Subcutaneous abdominal adipose tissue (tissue), 5 donors: Measurements from ENCODE around the gene ZNF224.

Experiments used
- H3K27ac ChIP-seq: one replicate; pipeline ENCODE4 v1.7.0; 2013; ENCODE audit warnings: low read depth, mild to moderate bottlenecking, inconsistent platforms, low read length, moderate library complexity
- H3K27me3 ChIP-seq, 5 donors: one replicate each; pipeline ENCODE4 v1.7.0; 2013; ENCODE audit warnings: low read length in 5 of 5, inconsistent platforms in 1 of 5; ENCODE audit not compliant: control insufficient read depth in 5 of 5, insufficient read depth in 4 of 5
- H3K36me3 ChIP-seq, 5 donors: one replicate each; pipeline ENCODE4 v1.7.0; 2013; ENCODE audit warnings: low read length in 5 of 5; ENCODE audit not compliant: control insufficient read depth in 5 of 5, insufficient read depth in 5 of 5
- H3K4me1 ChIP-seq, 5 donors: one replicate each; pipeline ENCODE4 v1.7.0; 2013; ENCODE audit warnings: low read length in 5 of 5, mild to moderate bottlenecking in 3 of 5, moderate library complexity in 1 of 5; ENCODE audit not compliant: control insufficient read depth in 5 of 5, insufficient read depth in 5 of 5
- H3K4me3 ChIP-seq, 5 donors: one replicate each; pipeline ENCODE4 v1.7.0; 2013; ENCODE audit warnings: low read length in 5 of 5, low read depth in 1 of 5
- H3K9ac ChIP-seq, 5 donors: one replicate each; pipeline ENCODE4 v1.7.0; 2013; ENCODE audit warnings: low read length in 5 of 5, mild to moderate bottlenecking in 4 of 5, moderate library complexity in 3 of 5
- H3K9me3 ChIP-seq, 5 donors: one replicate each; pipeline ENCODE4 v1.7.0; 2013; ENCODE audit warnings: low read length in 5 of 5; ENCODE audit not compliant: control insufficient read depth in 5 of 5
- donor health status: healthy.
- donor health status: healthy.
- donor health status: healthy.
- donor health status: healthy.
- donor health status: healthy.

ZNF224 gene

DNA sequence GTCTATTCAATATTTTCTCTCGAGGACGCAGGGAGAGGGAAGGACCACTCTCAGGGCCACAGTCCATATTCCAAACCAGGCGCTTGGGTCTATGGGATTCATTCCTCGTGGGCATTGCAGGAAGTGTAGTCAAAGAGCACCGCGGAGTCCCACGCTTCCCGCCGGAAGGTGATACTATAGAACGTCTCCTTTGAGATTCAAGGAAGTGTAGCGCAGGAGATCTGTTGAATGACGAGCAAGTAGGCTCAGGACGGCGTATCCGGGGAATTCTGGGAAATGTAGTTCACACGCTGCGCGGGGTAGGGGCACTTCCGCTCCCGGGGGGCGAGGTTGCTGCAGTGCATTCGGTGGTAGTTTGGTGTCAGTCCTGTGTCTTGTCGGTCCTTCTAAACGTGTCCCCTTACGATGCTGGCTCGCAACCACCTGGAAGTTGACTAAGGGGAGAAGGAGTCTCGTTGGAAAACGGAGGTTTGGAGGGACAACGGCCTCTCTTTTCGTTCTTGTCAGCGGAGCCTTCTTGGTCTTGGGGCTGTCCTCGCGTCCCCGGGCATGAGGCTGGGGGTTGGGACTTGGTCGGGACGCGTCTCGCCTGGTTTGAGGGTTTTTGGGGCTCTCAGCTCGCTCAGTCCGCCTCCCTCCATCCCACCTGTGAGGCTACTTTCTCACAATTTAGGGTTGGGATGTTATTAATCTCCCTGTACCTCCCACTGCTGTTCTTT is 22.2 kb upstream of the ZNF224 start, which contains the start of gene ZNF284:
TSS of gene ZNF284 (plus strand) at position 336 of the 719 bp plus-strand sequence. CDS start 4,231 bp downstream, outside the sequence.
- H3K9me3 ChIP-seq: peaks cover 8 to 26% (median 19%) of the 10 kb centered on the region in 5 donors
- peak within 1 kb of the TSS; percentile 83 to 98 (median 89) for H3K4me3 ChIP-seq
- peaks cover 2 to 9% (median 5%) of the 10 kb centered on the region in 5 donors for H3K36me3 ChIP-seq
- H3K27ac ChIP-seq: peak within 1 kb of the TSS; percentile 45
- H3K9ac ChIP-seq: peak within 1 kb of the TSS; percentile 64 to 94 (median 76)
- H3K27me3 ChIP-seq: no peaks in the 10 kb centered on the region
- H3K4me1 ChIP-seq: peaks cover 0 to 21% (median 17%) of the 10 kb centered on the region in 5 donors

DNA sequence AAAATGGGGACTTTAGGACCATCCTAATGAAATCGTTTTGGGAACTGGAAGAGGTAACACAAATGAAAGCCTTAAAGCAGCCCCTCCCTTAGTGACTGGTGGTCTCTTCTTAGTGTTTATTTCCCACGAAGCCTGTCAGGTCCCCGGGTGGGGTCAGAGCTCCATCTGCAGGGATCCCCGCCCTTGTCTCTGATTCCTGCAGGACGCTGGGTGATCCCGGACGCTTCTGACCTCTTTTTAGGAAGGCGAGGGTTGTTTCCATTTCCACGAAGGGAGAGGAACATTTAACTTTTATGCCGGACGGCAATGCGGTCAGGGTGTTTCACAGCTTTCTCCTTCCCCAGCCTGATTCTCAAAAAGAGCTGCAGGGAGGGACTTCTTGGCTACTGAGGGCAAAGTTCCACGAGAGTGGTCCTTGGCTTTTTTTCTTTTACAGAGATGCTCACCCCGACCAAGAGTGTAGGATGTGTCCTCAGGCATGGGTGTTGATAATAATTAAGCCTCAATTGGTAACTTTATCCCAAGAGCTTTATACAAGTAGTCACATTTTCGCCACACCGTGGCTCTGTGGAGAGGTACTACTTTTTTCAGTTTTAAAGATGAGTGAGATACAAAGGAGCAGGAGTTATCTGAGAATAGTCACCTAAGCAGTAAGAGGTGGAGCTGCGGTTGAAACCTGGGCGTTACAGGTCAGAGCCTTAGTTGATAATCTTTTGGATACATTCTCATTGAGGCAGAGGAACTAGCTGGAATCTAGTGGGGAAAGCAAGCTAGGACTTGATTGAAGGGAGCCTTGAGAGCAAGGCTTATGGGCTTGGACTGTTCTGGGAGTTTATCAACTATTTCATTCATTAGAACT is 21.4 kb upstream of the ZNF224 start:
- Histone ChIP-seq H3K9me3 (peaks cover 2 to 18% (median 12%) of the 10 kb centered on the region in 5 donors), H3K36me3 (peaks cover 2 to 7% (median 4%) of the 10 kb centered on the region in 5 donors), H3K4me3 (peak overlapping the region; percentile 83 to 98 (median 89)), H3K4me1 (peaks cover 0 to 21% (median 17%) of the 10 kb centered on the region in 5 donors), H3K9ac (peak overlapping the region; percentile 64 to 94 (median 76)), H3K27ac (no peak overlapping the region), H3K27me3 (no peaks in the 10 kb centered on the region)

DNA sequence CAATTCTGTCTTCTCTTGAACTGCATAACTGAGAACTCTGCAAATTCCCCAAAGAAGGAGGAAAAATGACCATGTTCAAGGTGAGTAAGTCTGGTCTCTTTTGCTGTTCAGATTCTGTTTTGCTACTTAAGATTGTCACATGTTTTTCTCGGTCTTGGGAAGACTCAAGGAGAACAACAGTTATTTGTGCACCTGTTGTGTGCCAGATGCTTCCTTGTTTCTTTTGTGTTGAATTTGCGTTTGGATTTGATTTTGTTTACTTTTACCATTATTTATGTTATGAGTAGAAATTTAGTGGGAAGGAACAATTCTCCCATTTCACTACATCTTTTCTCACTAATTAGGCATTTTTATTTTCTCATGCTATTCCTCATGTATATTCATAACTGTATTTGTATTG is 17.8 kb upstream of the ZNF224 start:
- Histone ChIP-seq H3K9me3 (no peaks in the 10 kb centered on the region), H3K9ac (no peak overlapping the region), H3K27ac (no peak overlapping the region), H3K36me3 (peaks cover 7 to 19% (median 11%) of the 10 kb centered on the region in 5 donors), H3K27me3 (no peaks in the 10 kb centered on the region), H3K4me3 (no peak overlapping the region), H3K4me1 (peaks cover 0 to 18% (median 16%) of the 10 kb centered on the region in 5 donors)

DNA sequence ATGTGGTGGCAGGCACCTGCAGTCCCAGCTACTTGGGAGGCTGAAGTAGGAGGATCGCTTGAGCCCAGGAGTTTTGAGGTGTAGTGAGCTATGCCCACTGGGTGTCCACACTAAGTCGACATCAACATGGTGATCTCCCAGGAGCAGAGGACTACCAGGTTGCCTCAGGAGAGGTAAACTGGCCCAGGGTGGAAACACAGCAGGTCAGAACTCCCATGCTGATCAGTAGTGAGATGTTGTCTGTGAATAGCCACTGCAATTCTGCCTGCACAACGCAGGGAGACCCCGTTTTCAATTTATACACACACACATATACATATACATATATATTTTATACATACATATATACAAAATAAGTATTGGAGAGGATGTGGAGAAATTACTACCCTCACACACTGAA is 2.1 kb upstream of the ZNF224 start:
- Histone ChIP-seq H3K4me3 (no peak overlapping the region), H3K27me3 (no peaks in the 10 kb centered on the region), H3K9ac (no peak overlapping the region), H3K4me1 (peaks cover 0 to 21% (median 15%) of the 10 kb centered on the region in 5 donors), H3K9me3 (peaks cover 0 to under 1% (median 0%) of the 10 kb centered on the region in 5 donors), H3K36me3 (peaks cover 4 to 13% (median 6%) of the 10 kb centered on the region in 5 donors), H3K27ac (no peak overlapping the region)

DNA sequence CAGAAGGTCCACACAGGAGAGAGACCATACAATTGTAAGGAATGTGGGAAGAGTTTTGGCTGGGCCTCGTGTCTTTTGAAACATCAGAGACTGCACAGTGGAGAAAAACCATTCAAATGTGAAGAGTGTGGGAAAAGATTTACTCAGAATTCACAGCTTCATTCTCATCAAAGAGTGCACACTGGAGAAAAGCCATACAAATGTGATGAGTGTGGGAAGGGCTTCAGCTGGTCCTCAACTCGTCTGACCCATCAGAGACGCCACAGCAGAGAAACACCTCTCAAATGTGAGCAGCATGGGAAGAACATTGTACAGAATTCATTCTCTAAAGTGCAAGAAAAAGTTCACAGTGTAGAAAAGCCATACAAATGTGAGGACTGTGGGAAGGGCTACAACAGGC is 13.6 kb downstream of the ZNF224 start:
- H3K36me3 ChIP-seq: peaks cover 32 to 48% (median 40%) of the 10 kb centered on the region in 5 donors
- peaks cover 43 to 74% (median 56%) of the 10 kb centered on the region in 5 donors for H3K9me3 ChIP-seq
- H3K4me1 ChIP-seq: peaks cover 3 to 13% (median 10%) of the 10 kb centered on the region in 5 donors

DNA sequence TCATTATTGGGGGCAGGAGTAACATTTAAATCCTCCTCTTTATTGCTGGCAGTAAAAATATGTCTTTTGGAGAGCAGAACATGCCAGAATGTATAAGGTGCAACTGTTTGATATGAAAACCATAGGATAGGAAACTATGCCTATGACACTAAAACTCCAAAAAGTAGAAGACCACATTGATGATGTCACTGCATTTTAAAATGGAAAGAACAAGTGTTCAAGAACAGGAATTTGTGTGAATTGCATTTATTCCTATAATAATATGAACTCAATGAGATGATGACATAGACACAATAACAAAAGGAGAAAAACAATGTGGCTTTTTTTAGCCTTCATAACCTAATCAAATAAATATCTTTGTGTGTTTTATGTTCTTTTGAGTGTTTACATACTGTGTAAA is 15.3 kb downstream of the ZNF224 start:
- Histone ChIP-seq H3K27ac (no peak overlapping the region), H3K4me1 (peaks cover 12 to 26% (median 17%) of the 10 kb centered on the region in 5 donors), H3K36me3 (peaks cover 17 to 31% (median 28%) of the 10 kb centered on the region in 5 donors), H3K27me3 (no peaks in the 10 kb centered on the region), H3K9ac (no peak overlapping the region), H3K4me3 (peak overlapping the region in 1 of 5 donors; percentile 2), H3K9me3 (peaks cover 39 to 61% (median 56%) of the 10 kb centered on the region in 5 donors)

More for the DNA sequence above, 13.6 kb downstream of the ZNF224 start:
- Histone ChIP-seq H3K27me3 (no peaks in the 10 kb centered on the region), H3K27ac (no peak overlapping the region), H3K4me3 (peak overlapping the region; percentile 32 to 70 (median 49)), H3K9ac (peak overlapping the region in 1 of 5 donors; percentile 63)

DNA sequence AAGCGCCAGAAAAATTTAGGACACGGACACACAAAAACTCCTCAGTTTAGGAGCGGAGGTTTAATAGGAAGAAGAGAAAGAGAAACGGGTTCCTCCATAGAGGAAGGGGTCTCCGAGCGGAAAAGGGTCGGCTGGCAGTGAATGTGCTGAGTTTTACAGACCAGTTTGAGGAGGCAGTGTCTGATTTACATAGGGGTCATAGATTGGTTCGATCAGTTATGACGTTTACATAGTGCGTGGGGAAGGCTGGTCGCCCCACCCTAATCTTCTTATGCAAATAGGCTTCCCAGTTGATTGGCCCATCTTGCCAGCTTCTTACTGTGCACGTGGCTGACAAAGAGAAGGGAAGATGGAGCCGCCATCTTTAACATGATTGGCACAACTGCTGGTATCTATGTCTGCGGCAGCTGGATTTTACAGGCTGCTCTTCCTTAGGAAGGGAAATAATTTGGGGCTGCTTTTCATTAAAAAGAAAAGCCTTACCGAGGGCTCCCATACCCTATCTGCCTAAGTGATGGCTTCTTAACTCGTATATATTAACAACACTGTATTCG is 17.8 kb downstream of the ZNF224 start:
- H3K27me3 ChIP-seq: no peaks in the 10 kb centered on the region
- H3K27ac ChIP-seq: no peak overlapping the region
- H3K4me3 ChIP-seq: peak overlapping the region; percentile 91 to 98 (median 94)
- peaks cover 9 to 17% (median 12%) of the 10 kb centered on the region in 5 donors for H3K36me3 ChIP-seq
- H3K9ac ChIP-seq: no peak overlapping the region
- H3K9me3 ChIP-seq: peaks cover 25 to 43% (median 37%) of the 10 kb centered on the region in 5 donors
- H3K4me1 ChIP-seq: peaks cover 8 to 26% (median 18%) of the 10 kb centered on the region in 5 donors

DNA sequence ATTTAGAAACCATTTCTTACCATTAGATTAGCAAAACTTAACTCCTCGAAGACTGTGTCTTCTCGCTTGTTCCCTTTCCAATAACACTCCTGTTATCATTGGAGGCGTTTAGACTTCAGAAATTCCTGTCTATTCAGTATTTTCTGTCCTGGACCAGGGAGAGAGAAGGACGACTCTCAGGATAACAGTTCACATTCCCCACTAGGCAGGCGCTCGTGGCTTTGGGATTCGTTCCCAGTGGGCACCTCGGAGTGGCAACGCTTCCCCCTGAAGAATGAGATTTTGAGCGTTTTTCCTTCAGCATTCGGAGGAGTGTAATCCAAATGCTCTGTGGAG is 18.6 kb downstream of the ZNF224 start:
- H3K36me3 ChIP-seq: peaks cover 10 to 16% (median 10%) of the 10 kb centered on the region in 5 donors
- no peaks in the 10 kb centered on the region for H3K27me3 ChIP-seq
- H3K4me1 ChIP-seq: peaks cover 2 to 26% (median 18%) of the 10 kb centered on the region in 5 donors
- H3K27ac ChIP-seq: peak overlapping the region; percentile 34
- H3K9ac ChIP-seq: peak overlapping the region; percentile 51 to 87 (median 75)
- H3K9me3 ChIP-seq: peaks cover 17 to 35% (median 30%) of the 10 kb centered on the region in 5 donors
- peak overlapping the region; percentile 91 to 98 (median 94) for H3K4me3 ChIP-seq

DNA sequence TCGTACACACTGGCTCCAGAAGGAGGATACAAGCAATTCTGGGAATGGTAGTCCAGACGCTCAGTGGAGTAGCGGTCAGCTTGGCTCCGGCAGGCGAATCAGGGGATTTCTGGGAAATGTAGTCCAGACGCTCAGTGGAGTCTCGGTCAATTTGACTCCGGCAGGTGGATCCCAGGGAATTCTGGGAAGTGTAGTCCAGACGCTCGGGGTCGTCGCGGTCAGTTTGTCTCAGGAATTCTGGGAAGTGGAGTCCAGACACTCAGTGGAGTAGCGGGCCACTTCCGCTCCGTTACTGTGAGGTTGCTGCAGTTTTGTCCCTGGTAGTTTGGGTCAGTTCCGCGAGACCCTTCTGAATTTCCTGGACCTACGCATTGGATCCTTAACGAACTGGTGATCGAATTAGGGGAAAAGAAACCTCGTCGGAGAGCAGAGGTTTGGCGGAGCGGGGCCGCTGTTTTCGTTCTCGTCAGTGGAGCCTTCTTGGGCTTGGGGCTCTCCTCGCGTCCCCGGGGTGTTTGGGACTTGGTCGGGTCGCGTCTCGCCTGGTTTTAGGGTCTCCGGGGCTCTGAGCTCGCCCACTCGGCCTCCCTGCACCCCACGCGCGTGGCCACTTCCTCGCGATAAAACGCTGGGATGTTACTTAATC is 19.1 kb downstream of the ZNF224 start, which contains the start of gene ZNF225:
TSS of gene ZNF225 (plus strand) at position 262 of the 646 bp plus-strand sequence. CDS start 2,429 bp downstream, outside the sequence.
- no peaks in the 10 kb centered on the region for H3K27me3 ChIP-seq
- peaks cover 8 to 16% (median 14%) of the 10 kb centered on the region in 5 donors for H3K36me3 ChIP-seq
- H3K27ac ChIP-seq: peak within 1 kb of the TSS; percentile 75
- peak within 1 kb of the TSS; percentile 91 to 98 (median 94) for H3K4me3 ChIP-seq
- H3K9me3 ChIP-seq: peaks cover 13 to 30% (median 25%) of the 10 kb centered on the region in 5 donors
- peaks cover 0 to 26% (median 18%) of the 10 kb centered on the region in 5 donors for H3K4me1 ChIP-seq
- peak within 1 kb of the TSS; percentile 85 to 96 (median 92) for H3K9ac ChIP-seq
